Stimulated activated CD4-positive, alpha-beta T cell treated with anti-CD3 and anti-CD28 coated beads, TNF-alpha, amount 100 ng/mL, for 24 hours (primary cell): ENCODE measurements around the gene RGS7.

Source experiments
- DNase-seq, 3 experiments: peaks; one replicate each; pipeline ENCODE4 v3.0.0-alpha.2; 2020; ENCODE audit warnings: low read depth in 3 of 3

RGS7 gene

GRCh38 chr1:240831922-240832321 is 525.1 kb downstream of the RGS7 start:
- no peak for DNase-seq

- DNase-seq = no peak
Measured at GRCh38 chr1:240831191-240831631, 525.8 kb downstream of the RGS7 start.

- no peak for DNase-seq
Measured at GRCh38 chr1:240829487-240829886, 527.5 kb downstream of the RGS7 start.

GRCh38 chr1:240827786-240828185 is 529.2 kb downstream of the RGS7 start:
- DNase-seq = no peak

- DNase-seq = no peak
Measured at GRCh38 chr1:240824238-240824637, 532.8 kb downstream of the RGS7 start.

- no peak for DNase-seq
Measured at GRCh38 chr1:240823357-240823756, 533.6 kb downstream of the RGS7 start.

- no peak for DNase-seq
Measured at GRCh38 chr1:240821925-240822324, 535.1 kb downstream of the RGS7 start.

- no peak for DNase-seq
Measured at GRCh38 chr1:240820816-240821215, 536.2 kb downstream of the RGS7 start.

- no peak for DNase-seq
Measured at GRCh38 chr1:240816472-240816871, 540.5 kb downstream of the RGS7 start.

GRCh38 chr1:240813720-240814119 is 543.3 kb downstream of the RGS7 start:
- no peak for DNase-seq

- DNase-seq = no peak
Measured at GRCh38 chr1:240811256-240811655, 545.7 kb downstream of the RGS7 start.

GRCh38 chr1:240808381-240808780 is 548.6 kb downstream of the RGS7 start:
- DNase-seq = no peak

- DNase-seq = no peak
Measured at GRCh38 chr1:240806200-240806745, 550.7 kb downstream of the RGS7 start.

GRCh38 chr1:240804475-240804874 is 552.5 kb downstream of the RGS7 start:
- DNase-seq = no peak

- no peak for DNase-seq
Measured at GRCh38 chr1:240803151-240803550, 553.9 kb downstream of the RGS7 start.

GRCh38 chr1:240802271-240802670 is 554.7 kb downstream of the RGS7 start:
- no peak for DNase-seq

- DNase-seq = no peak
Measured at GRCh38 chr1:240801442-240801841, 555.6 kb downstream of the RGS7 start.

GRCh38 chr1:240800291-240800690 is 556.7 kb downstream of the RGS7 start:
- no peak for DNase-seq

GRCh38 chr1:240797050-240797449 is 560.0 kb downstream of the RGS7 start:
- DNase-seq = no peak

- no peak for DNase-seq
Measured at GRCh38 chr1:240794046-240794843, 562.8 kb downstream of the RGS7 start.

GRCh38 chr1:240792915-240793529 is 564.0 kb downstream of the RGS7 start:
- no peak for DNase-seq

GRCh38 chr1:240790856-240791255 is 566.1 kb downstream of the RGS7 start:
- no peak for DNase-seq

GRCh38 chr1:240786880-240787279 is 570.1 kb downstream of the RGS7 start:
- DNase-seq = no peak
